ENCODE results near the gene AP1S2. TPM values are rescaled to one million over a fixed set of nuclear protein-coding genes. Genes with fewer than 3 reads are reported as not detected.

The AP1S2 gene
- total and polyA plus RNA-seq, 2 donors, result 38.7 to 45.8 TPM

DNA sequence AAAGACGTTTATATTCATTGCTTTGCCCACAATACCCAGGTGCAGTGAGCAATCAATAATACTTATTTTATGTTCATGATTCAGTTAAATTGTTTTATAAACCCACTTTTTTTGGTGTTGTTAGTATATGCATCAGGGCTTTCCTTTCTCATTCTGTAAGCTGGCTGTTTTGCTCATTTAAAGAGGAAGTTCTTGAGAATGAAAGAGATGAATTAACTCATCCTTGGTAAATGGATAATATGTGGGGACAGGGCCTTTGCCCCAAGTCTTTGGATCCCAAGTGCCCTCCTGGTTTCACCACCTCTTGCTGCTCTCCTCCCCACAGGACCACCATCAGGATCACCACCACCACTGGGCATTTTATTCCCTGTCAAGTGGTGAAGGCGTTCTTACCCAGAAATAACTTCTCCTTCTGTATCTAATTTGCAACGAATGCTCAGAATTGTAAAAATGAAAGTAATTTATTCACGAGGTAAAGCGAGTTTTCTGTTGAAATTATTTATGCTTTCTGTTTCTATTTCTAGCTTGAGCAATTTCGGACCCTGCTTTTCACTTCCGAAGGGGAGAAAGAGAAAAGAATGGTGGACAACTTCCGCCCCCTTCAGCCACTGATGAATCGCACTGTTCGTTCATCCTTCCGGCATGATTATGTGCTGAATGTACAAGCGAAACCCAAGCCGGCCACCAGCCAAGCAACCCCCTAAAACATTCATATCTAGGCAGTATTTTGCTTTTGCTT, 72.5 kb downstream of the AP1S2 start:
- peak overlapping the region in 1 of 2 donors; percentile 31 for H3K27ac ChIP-seq (ENCODE audit: low read depth in 1 of 2, low read length in 1 of 2)
- H3K9me3 ChIP-seq (ENCODE audit: control insufficient read depth in 2 of 2, insufficient read depth in 1 of 2, low read length in 1 of 2), result no peaks in the 10 kb centered on the region
- H3K4me3 ChIP-seq (ENCODE audit: low read length in 2 of 2), result no peak overlapping the region
- no peaks in the 10 kb centered on the region for H3K27me3 ChIP-seq (ENCODE audit: control insufficient read depth in 2 of 2, insufficient read depth in 1 of 2, low read length in 1 of 2)
- H3K36me3 ChIP-seq (ENCODE audit: control insufficient read depth in 2 of 2, insufficient read depth in 2 of 2, low read length in 1 of 2), result no peaks in the 10 kb centered on the region
- WGBS, result 64% methylated on average over 13 of the region's 13 CpGs
- H3K4me1 ChIP-seq (ENCODE audit: control insufficient read depth in 2 of 2, insufficient read depth in 2 of 2, low read length in 2 of 2), result peaks cover 0 to 2% of the 10 kb centered on the region in 2 donors
- no peak for DNase-seq (ENCODE audit: low read depth in 6 of 9, low spot score in 9 of 9)

Other genes starting within 250 kb of the AP1S2 start
- gene CLTRN, start 190.0 kb downstream of the AP1S2 start, total RNA-seq, result 0.28 TPM
- 3.9 TPM for gene CLTRN, start 190.0 kb downstream of the AP1S2 start, polyA plus RNA-seq
- gene CA5B, start 116.5 kb downstream of the AP1S2 start, total RNA-seq, result 3.1 TPM
- 2.9 TPM for gene CA5B, start 116.5 kb downstream of the AP1S2 start, polyA plus RNA-seq
- gene ZRSR2, start 64.3 kb downstream of the AP1S2 start, total RNA-seq, result 9.5 TPM
- 30.0 TPM for gene ZRSR2, start 64.3 kb downstream of the AP1S2 start, polyA plus RNA-seq